Adrenal gland (tissue), 12 donors: ENCODE measurements around the gene TPRG1L. TPM values are rescaled to one million over a fixed set of nuclear protein-coding genes. Genes with fewer than 3 reads are reported as not detected.

Experiments used
- DNase-seq, 7 donors: peaks; one replicate each; pipeline ENCODE4 v3.0.0-alpha.2; 2019 to 2020
- H3K27ac ChIP-seq, 5 donors: fragments of 200-600 bp; sonication (generic) in 4 of 5; 1 replicate in 3 of 5; 2 replicates in 2 of 5; pipeline versions ENCODE4 v1.5.1 to v1.8.0; 2016 to 2020; ENCODE audit warnings: mild to moderate bottlenecking in 1 of 5
- H3K27me3 ChIP-seq: fragments of 200-600 bp; 2 replicates; pipeline ENCODE4 v1.8.0; 2021
- H3K36me3 ChIP-seq, 2 donors: fragments of 200-600 bp; replicated peaks in 1 of 2; 1 replicate in 1 of 2; 2 replicates in 1 of 2; pipeline versions ENCODE4 v1.5.1 to v1.8.0; 2018 to 2022
- H3K4me1 ChIP-seq, 2 donors: fragments of 200-600 bp; replicated peaks in 1 of 2; 1 replicate in 1 of 2; 2 replicates in 1 of 2; pipeline versions ENCODE4 v1.5.1 to v1.8.0; 2018 to 2021
- H3K4me3 ChIP-seq, 4 donors: fragments of 200-600 bp; sonication (generic) in 3 of 4; one replicate each; pipeline ENCODE4 v1.5.1; 2016 to 2018
- H3K9me3 ChIP-seq, 3 donors: fragments of 200-600 bp; sonication (generic) in 1 of 3; replicated peaks in 1 of 3; 1 replicate in 2 of 3; 2 replicates in 1 of 3; pipeline versions ENCODE4 v1.5.1 to v1.8.0; 2016 to 2021
- POLR2A ChIP-seq, 2 donors: fragments of 450-650 bp; IDR thresholded peaks; one replicate each; pipeline ENCODE4 v1.6.1; 2017; ENCODE audit warnings: antibody characterized with exemption in 2 of 2, mild to moderate bottlenecking in 2 of 2, moderate library complexity in 1 of 2
- WGBS, 4 donors: extraction: QIAGEN DNeasy Blood & Tissue Kit in 2 of 4; methylation state at CpG; one replicate each; pipeline versions ENCODE4 v1.1.5 to v1.1.7; 2013 to 2017; 5-methylcytosine and 5-hydroxymethylcytosine counted together
- intact Hi-C, 2 donors: fragments of 100-400 bp; cut with DNase I; formaldehyde crosslinking; loops; one replicate each; pipeline versions ENCODE4 v1.14.1 to v1.15.0; 2022 to 2023
- polyA plus RNA-seq, 3 donors: library from polyadenylated mRNA; stranded (reverse); fragments of 200-250 nt in 2 of 3; fragments of 350-450 nt in 1 of 3; fragmentation: Illumina TruSeq in 1 of 3; extraction: RNeasy Lipid Tissue Mini Kit (QIAGEN cat#74804) in 1 of 3; gene quantifications; one replicate each; pipeline ENCODE4 v1.2.3, GENCODE V29; 2013 to 2014
- total RNA-seq, 9 donors: library from RNA; depleted of rRNA in 4 of 9; stranded (reverse); fragments of >200 nt in 4 of 9; fragments of 120-200 nt in 1 of 9; fragmentation: NEBNext Ultra II Directional in 1 of 9; extraction: Animal tissue kit (Norgen Biotek cat#: 25700) in 1 of 9; gene quantifications; one replicate each; pipeline versions ENCODE4 v1.1.0 to v1.2.4, GENCODE V29; 2013 to 2023
- TF ChIP-seq, protein P1 (sequence below), 6 experiments: fragments of 450-650 bp in 4 of 6; fragments of 200-600 bp in 2 of 6; sonication (generic) in 1 of 6; IDR thresholded peaks; 1 replicate in 5 of 6; 2 replicates in 1 of 6; pipeline versions ENCODE4 v1.5.1 to v1.8.0; 2016 to 2021; ENCODE audit warnings: antibody characterized with exemption in 6 of 6, mild to moderate bottlenecking in 2 of 6, moderate library complexity in 1 of 6
- donor health status: healthy with polysubstance abuse.
- donor health status: Bipolar disorder and iron deficiency.
- donor health status: DM: yes; HTN: yes; CAD: no.
- donor health status: DM: no; HTN: no; CAD: no.
- donor health status: DM: no; HTN: no; CAD: no.
- donor health status: DM: yes; HTN: yes; CAD: no.

The TPRG1L gene
- total and polyA plus RNA-seq, 12 donors = 15.8 to 52.1 (median 41.4) TPM

DNA sequence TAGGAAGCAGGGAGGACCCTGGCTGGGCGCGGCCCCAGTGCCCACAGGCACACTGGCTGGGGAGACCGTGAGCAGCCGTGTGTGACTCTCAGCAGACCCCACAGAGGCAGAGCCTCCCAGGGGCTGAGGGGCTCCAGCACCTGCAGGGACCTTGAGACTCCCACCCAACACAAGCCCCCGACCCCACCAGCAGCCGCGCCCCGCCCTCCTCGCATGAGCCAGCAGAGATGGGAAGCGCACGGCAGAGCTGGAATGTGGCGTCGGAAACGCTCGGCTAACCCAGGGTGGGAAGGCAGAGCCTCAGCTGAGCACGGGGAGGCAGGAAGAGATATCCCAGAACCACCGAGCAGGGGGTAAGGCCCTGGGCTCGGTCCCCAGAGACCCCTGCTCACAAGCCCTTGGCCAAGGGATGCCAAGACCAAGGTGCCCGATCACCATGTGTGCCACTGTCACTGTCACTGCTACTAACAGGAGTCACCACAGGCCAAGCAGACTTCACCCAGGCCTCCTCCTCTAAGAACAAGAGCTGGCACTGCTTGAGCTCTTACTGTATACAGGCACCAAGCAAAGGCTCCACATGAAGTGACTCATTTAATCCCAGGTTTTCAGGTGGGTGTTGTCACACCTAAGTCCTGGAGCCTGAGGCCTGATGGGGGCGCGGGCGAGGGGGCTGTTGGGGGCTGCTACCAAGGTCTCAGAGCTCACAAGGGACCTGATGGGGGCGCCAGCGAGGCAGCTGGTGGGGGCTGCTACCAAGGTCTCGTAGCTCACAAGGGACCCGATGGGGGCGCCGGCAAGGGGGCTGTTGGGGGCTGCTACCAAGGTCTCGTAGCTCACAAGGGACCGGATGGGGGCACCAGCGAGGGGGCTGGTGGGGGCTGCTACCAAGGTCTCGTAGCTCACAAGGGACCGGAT is 33.6 kb upstream of the TPRG1L start:
- intact Hi-C loops = no loop called here
- TF ChIP-seq, protein P1, sequence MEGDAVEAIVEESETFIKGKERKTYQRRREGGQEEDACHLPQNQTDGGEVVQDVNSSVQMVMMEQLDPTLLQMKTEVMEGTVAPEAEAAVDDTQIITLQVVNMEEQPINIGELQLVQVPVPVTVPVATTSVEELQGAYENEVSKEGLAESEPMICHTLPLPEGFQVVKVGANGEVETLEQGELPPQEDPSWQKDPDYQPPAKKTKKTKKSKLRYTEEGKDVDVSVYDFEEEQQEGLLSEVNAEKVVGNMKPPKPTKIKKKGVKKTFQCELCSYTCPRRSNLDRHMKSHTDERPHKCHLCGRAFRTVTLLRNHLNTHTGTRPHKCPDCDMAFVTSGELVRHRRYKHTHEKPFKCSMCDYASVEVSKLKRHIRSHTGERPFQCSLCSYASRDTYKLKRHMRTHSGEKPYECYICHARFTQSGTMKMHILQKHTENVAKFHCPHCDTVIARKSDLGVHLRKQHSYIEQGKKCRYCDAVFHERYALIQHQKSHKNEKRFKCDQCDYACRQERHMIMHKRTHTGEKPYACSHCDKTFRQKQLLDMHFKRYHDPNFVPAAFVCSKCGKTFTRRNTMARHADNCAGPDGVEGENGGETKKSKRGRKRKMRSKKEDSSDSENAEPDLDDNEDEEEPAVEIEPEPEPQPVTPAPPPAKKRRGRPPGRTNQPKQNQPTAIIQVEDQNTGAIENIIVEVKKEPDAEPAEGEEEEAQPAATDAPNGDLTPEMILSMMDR (IDR thresholded peaks at IDR 0.05) = no peak
- TF ChIP-seq POLR2A (IDR thresholded peaks at IDR 0.05) = no peak

DNA sequence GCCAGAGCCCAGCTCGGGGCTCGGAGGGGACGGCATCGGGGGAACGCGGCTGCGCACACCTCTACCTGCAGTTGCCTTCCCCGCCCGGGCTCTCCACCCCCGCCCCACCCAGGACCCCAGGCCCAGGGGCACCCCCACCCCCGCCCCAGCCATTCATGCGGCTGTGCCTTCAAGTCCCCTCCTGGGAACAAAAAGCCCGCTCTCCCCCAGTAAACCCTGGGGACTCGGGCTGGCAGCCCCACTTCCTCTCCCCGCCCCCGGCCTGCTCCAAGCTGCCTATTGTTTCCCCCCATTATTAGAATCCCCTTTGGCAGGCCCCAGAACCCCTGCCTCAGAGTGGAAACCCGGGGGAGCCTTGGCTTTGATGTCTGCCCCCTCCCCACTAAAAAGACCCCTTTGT is 31.5 kb upstream of the TPRG1L start:
- TF ChIP-seq, protein P1 (IDR thresholded peaks at IDR 0.05) = no peak
- TF ChIP-seq POLR2A (IDR thresholded peaks at IDR 0.05) = no peak
- Histone ChIP-seq H3K27me3 (peaks cover 4% of the 10 kb centered on the region), H3K9me3 (no peaks in the 10 kb centered on the region), H3K4me3 (no peak overlapping the region), H3K36me3 (no peaks in the 10 kb centered on the region), H3K27ac (no peak overlapping the region), H3K4me1 (peaks cover 0 to 8% of the 10 kb centered on the region in 2 donors)
- no peak for DNase-seq
- intact Hi-C loops = no loop called here
- WGBS, 4 donors = 81 to 88% (median 82%) methylated on average over 4 to 17 of the region's 17 CpGs; no CpG with 5 or more reads in 1 of the 4 donors

More for the DNA sequence above, 33.6 kb upstream of the TPRG1L start:
- no peak for DNase-seq
- H3K27me3 ChIP-seq = peaks cover 4% of the 10 kb centered on the region
- H3K4me3 ChIP-seq = no peak overlapping the region
- no peaks in the 10 kb centered on the region for H3K36me3 ChIP-seq
- no peaks in the 10 kb centered on the region for H3K4me1 ChIP-seq
- 63 to 86% (median 84%) methylated on average over 13 to 32 of the region's 33 CpGs for WGBS, 4 donors
- no peak overlapping the region for H3K27ac ChIP-seq
- no peaks in the 10 kb centered on the region for H3K9me3 ChIP-seq

DNA sequence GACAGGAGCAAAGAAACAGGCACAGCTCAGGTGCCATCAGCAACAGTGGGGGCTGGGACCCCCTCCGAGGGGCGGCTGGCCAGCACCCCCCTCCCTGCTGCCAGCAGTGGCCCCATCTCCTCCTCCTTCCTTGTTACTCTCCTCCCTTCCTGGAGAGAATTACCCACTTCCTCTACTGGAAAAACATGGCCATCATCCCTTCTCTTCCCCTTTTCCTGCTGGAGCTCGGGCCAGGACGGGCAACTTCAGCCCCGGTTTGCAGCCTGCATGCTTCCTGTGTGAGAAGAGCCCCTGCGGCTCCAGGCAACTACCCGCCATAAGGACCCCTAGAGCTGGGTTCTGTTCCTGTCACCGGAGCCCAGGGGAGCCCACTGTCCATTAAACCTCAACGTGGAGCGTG is 31.1 kb upstream of the TPRG1L start:
- 59 to 79% (median 74%) methylated on average over 10 of the region's 10 CpGs for WGBS, 4 donors
- H3K9me3 ChIP-seq = no peaks in the 10 kb centered on the region
- H3K36me3 ChIP-seq = no peaks in the 10 kb centered on the region
- peaks cover 0 to 9% of the 10 kb centered on the region in 2 donors for H3K4me1 ChIP-seq
- no peak for DNase-seq
- TF ChIP-seq, protein P1 (IDR thresholded peaks at IDR 0.05) = no peak
- no peak for TF ChIP-seq POLR2A (IDR thresholded peaks at IDR 0.05)
- intact Hi-C loops = no loop called here
- peaks cover 4% of the 10 kb centered on the region for H3K27me3 ChIP-seq
- no peak overlapping the region for H3K27ac ChIP-seq
- H3K4me3 ChIP-seq = no peak overlapping the region

DNA sequence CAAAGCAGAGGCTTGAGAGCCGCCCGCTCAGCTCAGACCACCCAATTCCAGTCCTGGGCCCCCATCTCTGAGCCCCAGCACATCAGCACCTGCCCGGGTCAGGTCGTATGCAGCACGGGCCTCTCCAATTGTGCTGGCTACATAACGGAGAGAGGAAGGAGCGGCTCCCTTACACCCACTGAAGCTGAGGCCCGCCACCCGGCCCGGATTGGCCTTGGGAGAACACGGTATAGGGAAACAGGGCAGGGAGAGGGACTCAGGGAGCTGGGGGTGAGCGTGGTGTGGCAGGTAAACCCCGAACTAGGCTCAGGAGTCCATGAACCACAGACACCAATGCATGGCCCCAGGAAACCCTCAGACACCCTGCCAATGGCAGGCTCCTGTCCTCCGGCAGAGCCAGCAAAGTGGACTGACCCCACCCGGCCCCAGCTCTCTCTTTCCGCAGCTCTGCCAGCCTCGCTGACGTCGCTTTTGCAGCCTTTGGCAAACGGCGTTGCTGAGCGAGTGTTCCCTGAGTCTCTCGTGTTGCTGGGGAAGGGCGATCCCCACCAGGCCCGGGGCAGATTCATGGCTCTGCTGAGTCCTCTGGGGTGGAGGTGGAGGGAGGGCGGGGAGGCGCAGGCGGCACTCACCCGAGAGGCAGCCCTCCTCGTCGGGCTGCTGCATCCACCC is 30.0 kb upstream of the TPRG1L start:
- peaks cover 8% of the 10 kb centered on the region for H3K27me3 ChIP-seq
- 70 to 82% (median 78%) methylated on average over 17 to 31 of the region's 31 CpGs for WGBS, 4 donors
- TF ChIP-seq, protein P1 (IDR thresholded peaks at IDR 0.05) = no peak
- no peak for TF ChIP-seq POLR2A (IDR thresholded peaks at IDR 0.05)
- H3K9me3 ChIP-seq = no peaks in the 10 kb centered on the region
- H3K4me1 ChIP-seq = peaks cover 0 to 9% of the 10 kb centered on the region in 2 donors
- intact Hi-C loops = no loop called here
- DNase-seq = no peak
- no peaks in the 10 kb centered on the region for H3K36me3 ChIP-seq
- no peak overlapping the region for H3K27ac ChIP-seq
- H3K4me3 ChIP-seq = no peak overlapping the region
